Right lung (tissue), 5 donors: Measurements from ENCODE around the gene MPPE1. TPM values are rescaled to one million over a fixed set of nuclear protein-coding genes. Genes with fewer than 3 reads are reported as not detected.

Source experiments
- DNase-seq, 2 donors: peaks; one replicate each; pipeline ENCODE4 v3.0.0-alpha.2; 2013
- polyA plus RNA-seq, 5 donors: library from polyadenylated mRNA; unstranded; fragments of 120-200 nt; gene quantifications; one replicate each; pipeline versions ENCODE4 v1.2.1 to v1.2.3, GENCODE V29; 2013; ENCODE audit warnings: inconsistent platforms in 1 of 5, low replicate concordance in 1 of 5; ENCODE audit not compliant: insufficient read length in 5 of 5, insufficient read depth in 1 of 5

MPPE1 gene
- polyA plus RNA-seq, 5 donors: 37.3 to 47.4 (median 43.3) TPM

- DNase-seq: no peak
Measured at GRCh38 chr18:11887328-11888128, 20.6 kb downstream of the MPPE1 start.

GRCh38 chr18:11886577-11887110 lies 21.5 kb downstream of the MPPE1 start:
- no peak for DNase-seq

- DNase-seq: no peak
Measured at GRCh38 chr18:11885278-11885947, 22.7 kb downstream of the MPPE1 start.

GRCh38 chr18:11884396-11885030 lies 23.6 kb downstream of the MPPE1 start:
- DNase-seq: no peak

- no peak for DNase-seq
Measured at GRCh38 chr18:11883153-11883552, 25.0 kb downstream of the MPPE1 start.

- DNase-seq: no peak
Measured at GRCh38 chr18:11882636-11883035, 25.5 kb downstream of the MPPE1 start.

- DNase-seq: no peak
Measured at GRCh38 chr18:11880586-11881304, 27.4 kb downstream of the MPPE1 start.

- no peak for DNase-seq
Measured at GRCh38 chr18:11877497-11878135, 30.5 kb downstream of the MPPE1 start.

- no peak for DNase-seq
Measured at GRCh38 chr18:11874676-11875075, 33.4 kb downstream of the MPPE1 start.

- DNase-seq: no peak
Measured at GRCh38 chr18:11873670-11874340, 34.3 kb downstream of the MPPE1 start.

GRCh38 chr18:11872479-11873136 lies 35.5 kb downstream of the MPPE1 start:
- DNase-seq: no peak

GRCh38 chr18:11871501-11871900 lies 36.6 kb downstream of the MPPE1 start:
- DNase-seq: no peak

- no peak for DNase-seq
Measured at GRCh38 chr18:11868230-11868629, 39.9 kb downstream of the MPPE1 start.

- DNase-seq: no peak
Measured at GRCh38 chr18:11866764-11867163, 41.4 kb downstream of the MPPE1 start.

GRCh38 chr18:11866329-11866728 lies 41.8 kb downstream of the MPPE1 start:
- DNase-seq: no peak

GRCh38 chr18:11865071-11865470 lies 43.0 kb downstream of the MPPE1 start:
- no peak for DNase-seq

GRCh38 chr18:11864471-11864870 lies 43.6 kb downstream of the MPPE1 start:
- DNase-seq: no peak

- DNase-seq: no peak
Measured at GRCh38 chr18:11862468-11863137, 45.5 kb downstream of the MPPE1 start.

- DNase-seq: no peak
Measured at GRCh38 chr18:11861583-11862288, 46.4 kb downstream of the MPPE1 start.
